Body of pancreas (tissue), 4 donors: Measurements from ENCODE around the gene LRSAM1. TPM values are rescaled to one million over a fixed set of nuclear protein-coding genes. Genes with fewer than 3 reads are reported as not detected.
A peak's percentile ranks its signal among the peaks of the same experiment; 100 is the strongest.

ENCODE experiments used
- ATAC-seq: fragments of 150-250 bp; one replicate; pipeline ENCODE4 v1.9.1; 2016
- DNase-seq, 4 donors: peaks; one replicate each; pipeline ENCODE4 v3.0.0-alpha.2; 2019
- H3K27ac ChIP-seq, 4 donors: fragments of 200-600 bp; sonication (generic); 1 replicate in 3 of 4; 2 replicates in 1 of 4; pipeline versions ENCODE4 v1.5.1 to v1.6.1; 2016 to 2019; ENCODE audit warnings: mild to moderate bottlenecking in 1 of 4, mixed read lengths in 1 of 4, moderate library complexity in 1 of 4
- H3K27me3 ChIP-seq, 2 donors: fragments of 200-600 bp; sonication (generic); one replicate each; pipeline ENCODE4 v1.6.0; 2016; ENCODE audit warnings: mild to moderate bottlenecking in 1 of 2
- H3K36me3 ChIP-seq, 2 donors: fragments of 200-600 bp; sonication (generic); replicated peaks in 1 of 2; 2 replicates each; pipeline ENCODE4 v1.5.1; 2016; ENCODE audit warnings: low read depth in 2 of 2; ENCODE audit not compliant: insufficient read depth in 1 of 2
- H3K4me1 ChIP-seq: fragments of 200-600 bp; sonication (generic); one replicate; pipeline ENCODE4 v1.6.0; 2016
- H3K4me3 ChIP-seq, 2 donors: fragments of 200-600 bp; sonication (generic); 1 replicate in 1 of 2; 2 replicates in 1 of 2; pipeline ENCODE4 v1.5.1; 2016 to 2019
- H3K9me3 ChIP-seq, 3 donors: fragments of 200-600 bp; sonication (generic); 1 replicate in 2 of 3; 2 replicates in 1 of 3; pipeline ENCODE4 v1.5.1; 2016
- POLR2A ChIP-seq, 3 donors: fragments of 450-650 bp; IDR thresholded peaks; one replicate each; pipeline ENCODE4 v1.6.1; 2016; ENCODE audit warnings: antibody characterized with exemption in 3 of 3, mild to moderate bottlenecking in 2 of 3
- WGBS, 2 donors: methylation state at CpG; one replicate each; pipeline ENCODE4 v1.1.5; 2017; 5-methylcytosine and 5-hydroxymethylcytosine counted together
- intact Hi-C: fragments of 100-400 bp; cut with DNase I; formaldehyde crosslinking; loops from one replicate; pipeline ENCODE4 v1.15.1; 2023
- total RNA-seq, 2 donors: library from RNA; depleted of rRNA; stranded (reverse); fragments of >200 nt; gene quantifications; one replicate each; pipeline ENCODE4 v1.1.0, GENCODE V29; 2016
- TF ChIP-seq, protein P1 (sequence below), 7 experiments: fragments of 450-650 bp in 4 of 7; fragments of 200-600 bp in 3 of 7; sonication (generic) in 3 of 7; IDR thresholded peaks; one replicate each; pipeline ENCODE4 v1.5.1; 2016 to 2019; ENCODE audit warnings: antibody characterized with exemption in 7 of 7

Gene LRSAM1
- total RNA-seq, 2 donors from 2014 or later, result 9.6 to 26.0 TPM

- intact Hi-C loops, result no loop called here
- 88 to 91% methylated on average over 6 of the region's 6 CpGs for WGBS, 2 donors
- Histone ChIP-seq H3K4me3 (no peak overlapping the region), H3K36me3 (no peaks in the 10 kb centered on the region), H3K9me3 (no peaks in the 10 kb centered on the region), H3K27me3 (no peaks in the 10 kb centered on the region), H3K4me1 (peaks cover 24% of the 10 kb centered on the region), H3K27ac (no peak overlapping the region)
- TF ChIP-seq POLR2A (IDR thresholded peaks at IDR 0.05), result no peak
- TF ChIP-seq, protein P1, sequence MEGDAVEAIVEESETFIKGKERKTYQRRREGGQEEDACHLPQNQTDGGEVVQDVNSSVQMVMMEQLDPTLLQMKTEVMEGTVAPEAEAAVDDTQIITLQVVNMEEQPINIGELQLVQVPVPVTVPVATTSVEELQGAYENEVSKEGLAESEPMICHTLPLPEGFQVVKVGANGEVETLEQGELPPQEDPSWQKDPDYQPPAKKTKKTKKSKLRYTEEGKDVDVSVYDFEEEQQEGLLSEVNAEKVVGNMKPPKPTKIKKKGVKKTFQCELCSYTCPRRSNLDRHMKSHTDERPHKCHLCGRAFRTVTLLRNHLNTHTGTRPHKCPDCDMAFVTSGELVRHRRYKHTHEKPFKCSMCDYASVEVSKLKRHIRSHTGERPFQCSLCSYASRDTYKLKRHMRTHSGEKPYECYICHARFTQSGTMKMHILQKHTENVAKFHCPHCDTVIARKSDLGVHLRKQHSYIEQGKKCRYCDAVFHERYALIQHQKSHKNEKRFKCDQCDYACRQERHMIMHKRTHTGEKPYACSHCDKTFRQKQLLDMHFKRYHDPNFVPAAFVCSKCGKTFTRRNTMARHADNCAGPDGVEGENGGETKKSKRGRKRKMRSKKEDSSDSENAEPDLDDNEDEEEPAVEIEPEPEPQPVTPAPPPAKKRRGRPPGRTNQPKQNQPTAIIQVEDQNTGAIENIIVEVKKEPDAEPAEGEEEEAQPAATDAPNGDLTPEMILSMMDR (IDR thresholded peaks at IDR 0.05), result no peak
- DNase-seq (no peak), ATAC-seq (no peak)
Observed at GRCh38 chr9:127419348-127419747, 32.0 kb upstream of the LRSAM1 start.

- peak in 3 of 4 donors; percentile 43 to 58 (median 48) for DNase-seq
Observed at GRCh38 chr9:127421057-127421456, 30.3 kb upstream of the LRSAM1 start.

DNA sequence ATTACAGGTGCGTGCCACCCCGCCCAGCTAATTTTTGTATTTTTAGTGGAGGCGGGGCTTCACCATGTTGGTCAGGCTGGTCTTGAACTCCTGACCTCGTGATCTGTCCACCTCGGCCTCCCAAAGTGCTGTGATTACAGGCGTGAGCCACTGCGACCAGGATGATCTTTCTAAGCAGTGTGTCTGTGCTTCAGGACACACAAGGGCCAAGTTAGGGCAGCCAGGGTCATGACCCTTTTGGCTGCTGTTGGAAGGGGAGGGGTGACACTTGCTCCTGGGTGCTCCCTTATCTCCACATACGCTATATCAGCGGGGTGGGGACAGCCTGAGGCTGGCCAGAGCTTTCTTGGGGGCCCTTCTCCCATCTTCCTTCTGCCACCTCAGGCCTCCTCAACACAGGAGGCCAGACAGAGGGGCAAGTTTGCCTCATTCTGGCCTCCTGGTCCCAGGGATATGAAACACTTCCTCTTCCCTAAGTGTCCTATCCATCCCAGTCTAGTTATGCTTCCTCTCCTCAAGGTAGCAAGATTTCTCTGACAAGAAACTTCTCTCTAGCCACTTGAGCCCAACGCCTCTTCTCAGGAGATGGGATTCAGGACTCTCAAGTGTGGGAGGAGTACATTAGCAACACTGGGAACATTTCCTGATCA is 29.1 kb upstream of the LRSAM1 start:
- ATAC-seq (no peak), DNase-seq (no peak)
- Histone ChIP-seq H3K4me1 (peaks cover 41% of the 10 kb centered on the region), H3K36me3 (no peaks in the 10 kb centered on the region), H3K27ac (no peak overlapping the region), H3K4me3 (no peak overlapping the region), H3K9me3 (no peaks in the 10 kb centered on the region), H3K27me3 (no peaks in the 10 kb centered on the region)
- TF ChIP-seq, protein P1 (IDR thresholded peaks at IDR 0.05), result no peak
- TF ChIP-seq POLR2A (IDR thresholded peaks at IDR 0.05), result no peak
- 79 to 94% methylated on average over 8 to 10 of the region's 10 CpGs for WGBS, 2 donors
- intact Hi-C loops, result no loop called here

More at GRCh38 chr9:127421057-127421456, 30.3 kb upstream of the LRSAM1 start:
- no peak overlapping the region for H3K4me3 ChIP-seq
- intact Hi-C loops, result no loop called here
- peak overlapping the region in 1 of 4 donors; percentile 46 for H3K27ac ChIP-seq
- H3K4me1 ChIP-seq, result peaks cover 36% of the 10 kb centered on the region
- TF ChIP-seq, protein P1 (IDR thresholded peaks at IDR 0.05), result no peak
- TF ChIP-seq POLR2A (IDR thresholded peaks at IDR 0.05), result no peak
- H3K27me3 ChIP-seq, result no peaks in the 10 kb centered on the region
- 44 to 46% methylated on average over 7 of the region's 7 CpGs for WGBS, 2 donors
- no peaks in the 10 kb centered on the region for H3K9me3 ChIP-seq
- no peak for ATAC-seq
- no peaks in the 10 kb centered on the region for H3K36me3 ChIP-seq

GRCh38 chr9:127422787-127423186 is 28.5 kb upstream of the LRSAM1 start:
- no peak for DNase-seq
- 36 to 37% methylated on average over 6 of the region's 6 CpGs for WGBS, 2 donors
- Histone ChIP-seq H3K4me3 (no peak overlapping the region), H3K4me1 (peaks cover 41% of the 10 kb centered on the region), H3K27me3 (no peaks in the 10 kb centered on the region), H3K27ac (no peak overlapping the region), H3K36me3 (no peaks in the 10 kb centered on the region), H3K9me3 (no peaks in the 10 kb centered on the region)
- ATAC-seq, result no peak
- TF ChIP-seq, protein P1 (IDR thresholded peaks at IDR 0.05), result no peak
- intact Hi-C loops, result no loop called here

- 1% methylated on average over 9 of the region's 9 CpGs for WGBS, 2 donors
- H3K4me1 ChIP-seq, result peaks cover 41% of the 10 kb centered on the region
- intact Hi-C loops, result no loop called here
Observed at GRCh38 chr9:127423476-127423933, 27.8 kb upstream of the LRSAM1 start.

More at GRCh38 chr9:127423476-127423933, 27.8 kb upstream of the LRSAM1 start:
- H3K27me3 ChIP-seq, result no peaks in the 10 kb centered on the region
- TF ChIP-seq, protein P1 (IDR thresholded peaks at IDR 0.05), result no peak
- no peak for TF ChIP-seq POLR2A (IDR thresholded peaks at IDR 0.05)
- no peaks in the 10 kb centered on the region for H3K36me3 ChIP-seq
- ATAC-seq (no peak), DNase-seq (no peak)
- H3K4me3 ChIP-seq, result peak overlapping the region; percentile 15 to 69
- no peaks in the 10 kb centered on the region for H3K9me3 ChIP-seq
- H3K27ac ChIP-seq, result peak overlapping the region; percentile 69 to 89 (median 78)
